ENCODE data around the gene PRKCQ.

GRCh38 chr10:6399231-6399741 lies 180.8 kb downstream of the PRKCQ start:
- TF ChIP-seq PKNOX1 (IDR thresholded peaks at IDR 0.05) (no peak), FOXA1 (IDR thresholded peaks at IDR 0.05) (no peak), BHLHE40 (IDR thresholded peaks at IDR 0.05; ENCODE audit: borderline replicate concordance) (no peak), NFRKB (IDR thresholded peaks at IDR 0.05) (no peak), ELF4 (IDR thresholded peaks at IDR 0.05) (no peak), ARNT (IDR thresholded peaks at IDR 0.05) (no peak), SP1 (IDR thresholded peaks at IDR 0.05) (no peak), TARDBP (IDR thresholded peaks at IDR 0.05) (no peak), SUZ12 (IDR thresholded peaks at IDR 0.05) (no peak), FOXK2 (IDR thresholded peaks at IDR 0.05) (no peak), L3MBTL2 (conservative IDR thresholded peaks at IDR 0.05) (no peak), ZNF384 (IDR thresholded peaks at IDR 0.05) (no peak), FOXM1 (IDR thresholded peaks at IDR 0.05; ENCODE audit: borderline replicate concordance) (no peak), LEF1 (IDR thresholded peaks at IDR 0.05; ENCODE audit: borderline replicate concordance) (no peak)

Measured in HEK293T (cell line).